Caco-2 (cell line): ENCODE results near the gene HDGF. TPM values are rescaled to one million over a fixed set of nuclear protein-coding genes. Genes with fewer than 3 reads are reported as not detected.
A peak's percentile ranks its signal among the peaks of the same experiment; 100 is the strongest.

ENCODE experiments used
- BruUV-seq: library from RNA; stranded (reverse); fragments of 400-500 nt; replicated peaks from 2 replicates; lab custom pipeline; 2021; lab: Mats Ljungman, UMichigan
- CTCF ChIA-PET: fragments of 300-600 bp; sonication (Branson Sonifier 250); formaldehyde crosslinking; loops from one replicate; lab custom pipeline; 2022; ENCODE audit warnings: antibody characterized with exemption; lab: Charles Lee
- POLR2A ChIA-PET: fragments of 300-600 bp; sonication (Branson Sonifier 250); formaldehyde crosslinking; loops from one replicate; lab custom pipeline; 2022; ENCODE audit warnings: antibody characterized with exemption; lab: Charles Lee
- DNase-seq, 2 experiments: peaks; one replicate each; pipeline versions ENCODE4 v3.0.0 to v3.0.0-alpha.2; 2020 to 2022
- H3K27me3 ChIP-seq: replicated peaks from 2 replicates; pipeline ENCODE4 v1.6.0; 2011; ENCODE audit warnings: low read length; ENCODE audit not compliant: control insufficient read depth, insufficient read depth
- H3K36me3 ChIP-seq: 2 replicates; pipeline ENCODE4 v1.5.1; 2011; ENCODE audit warnings: low read length; ENCODE audit not compliant: control insufficient read depth, insufficient read depth
- H3K4me1 ChIP-seq: fragments of 250-450 bp; sonication (Bioruptor Pico); 2 replicates; pipeline ENCODE4 v1.5.1; 2020; ENCODE audit warnings: mild to moderate bottlenecking
- H3K4me3 ChIP-seq: 2 replicates; pipeline ENCODE4 v1.5.1; 2011; ENCODE audit warnings: low read depth, mild to moderate bottlenecking, control low read depth, low read length
- H3K9me3 ChIP-seq: fragments of 250-450 bp; sonication (Bioruptor Pico); 2 replicates; pipeline ENCODE4 v1.5.1; 2020; ENCODE audit warnings: mild to moderate bottlenecking, moderate library complexity
- H3K27ac Mint-ChIP-seq: one replicate; pipeline ENCODE4 v1.8.0; 2022; ENCODE audit warnings: mixed read lengths; ENCODE audit not compliant: unreplicated experiment
- H3K27me3 Mint-ChIP-seq: one replicate; pipeline ENCODE4 v1.8.0; 2022; ENCODE audit warnings: mixed read lengths; ENCODE audit not compliant: insufficient read depth, unreplicated experiment
- H3K36me3 Mint-ChIP-seq: one replicate; pipeline ENCODE4 v1.8.0; 2022; ENCODE audit warnings: mild to moderate bottlenecking, mixed read lengths; ENCODE audit not compliant: insufficient read depth, unreplicated experiment
- H3K4me1 Mint-ChIP-seq: one replicate; pipeline ENCODE4 v1.8.0; 2022; ENCODE audit warnings: low read depth, mixed read lengths; ENCODE audit not compliant: unreplicated experiment
- H3K4me3 Mint-ChIP-seq: one replicate; pipeline ENCODE4 v1.8.0; 2022; ENCODE audit warnings: mild to moderate bottlenecking, moderate library complexity, mixed read lengths; ENCODE audit not compliant: unreplicated experiment
- H3K9me3 Mint-ChIP-seq: one replicate; pipeline ENCODE4 v1.8.0; 2022; ENCODE audit warnings: mixed read lengths; ENCODE audit not compliant: unreplicated experiment
- intact Hi-C: fragments of 100-400 bp; cut with micrococcal nuclease; formaldehyde crosslinking; loops from one replicate; pipeline ENCODE4 v1.10.0; 2022; ENCODE audit not compliant: unreplicated experiment
- total RNA-seq: library from RNA; stranded (reverse); gene quantifications from 2 replicates; pipeline ENCODE4 v1.2.3, GENCODE V29; 2022
- TF ChIP-seq, protein P1 (sequence below), 2 experiments: fragments of 200-600 bp in 1 of 2; IDR thresholded peaks; 1 replicate in 1 of 2; 2 replicates in 1 of 2; pipeline versions ENCODE4 v1.5.1 to v1.8.0; 2011 to 2022; ENCODE audit warnings: antibody characterized with exemption in 1 of 2, control low read depth in 1 of 2, inconsistent platforms in 1 of 2, low read depth in 1 of 2, low read length in 1 of 2, mild to moderate bottlenecking in 1 of 2, moderate library complexity in 1 of 2; ENCODE audit not compliant: insufficient read depth in 1 of 2, severe bottlenecking in 1 of 2, unreplicated experiment in 1 of 2

HDGF gene
- total RNA-seq, 1 experiment from 2014 or later = 414 TPM

- intact Hi-C loops = loop anchor here (1.0 to 2.0 kb wide), 4 partner anchors 18 to 94 kb away; partner anchors contain the start of gene NTRK1
- Histone ChIP-seq H3K27me3 (no peaks in the 10 kb centered on the region), H3K4me3 (no peak overlapping the region), H3K9me3 (no peaks in the 10 kb centered on the region), H3K36me3 (peaks cover 10% of the 10 kb centered on the region), H3K4me1 (no peaks in the 10 kb centered on the region)
- POLR2A ChIA-PET = no interaction called here
- H3K4me1 Mint-ChIP-seq = no peaks in the 10 kb centered on the region
- H3K27ac Mint-ChIP-seq = peak overlapping the region; percentile 12
- H3K27me3 Mint-ChIP-seq = no peaks in the 10 kb centered on the region
- no peaks in the 10 kb centered on the region for H3K9me3 Mint-ChIP-seq
- H3K36me3 Mint-ChIP-seq = peaks cover 94% of the 10 kb centered on the region
- no peak for DNase-seq
- TF ChIP-seq, protein P1, sequence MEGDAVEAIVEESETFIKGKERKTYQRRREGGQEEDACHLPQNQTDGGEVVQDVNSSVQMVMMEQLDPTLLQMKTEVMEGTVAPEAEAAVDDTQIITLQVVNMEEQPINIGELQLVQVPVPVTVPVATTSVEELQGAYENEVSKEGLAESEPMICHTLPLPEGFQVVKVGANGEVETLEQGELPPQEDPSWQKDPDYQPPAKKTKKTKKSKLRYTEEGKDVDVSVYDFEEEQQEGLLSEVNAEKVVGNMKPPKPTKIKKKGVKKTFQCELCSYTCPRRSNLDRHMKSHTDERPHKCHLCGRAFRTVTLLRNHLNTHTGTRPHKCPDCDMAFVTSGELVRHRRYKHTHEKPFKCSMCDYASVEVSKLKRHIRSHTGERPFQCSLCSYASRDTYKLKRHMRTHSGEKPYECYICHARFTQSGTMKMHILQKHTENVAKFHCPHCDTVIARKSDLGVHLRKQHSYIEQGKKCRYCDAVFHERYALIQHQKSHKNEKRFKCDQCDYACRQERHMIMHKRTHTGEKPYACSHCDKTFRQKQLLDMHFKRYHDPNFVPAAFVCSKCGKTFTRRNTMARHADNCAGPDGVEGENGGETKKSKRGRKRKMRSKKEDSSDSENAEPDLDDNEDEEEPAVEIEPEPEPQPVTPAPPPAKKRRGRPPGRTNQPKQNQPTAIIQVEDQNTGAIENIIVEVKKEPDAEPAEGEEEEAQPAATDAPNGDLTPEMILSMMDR (IDR thresholded peaks at IDR 0.05; ENCODE audit: insufficient read depth in 1 of 2, low read depth in 1 of 2, low read length in 1 of 2, severe bottlenecking in 1 of 2, unreplicated experiment in 1 of 2) = no peak
- CTCF ChIA-PET = interaction anchor here (1.0 to 2.3 kb wide), 3 partner anchors 63 to 107 kb away, joined by 3 to 9 read pairs (median 3); partner anchors contain the start of genes INSRR and NTRK1
- BruUV-seq = no TSS peak
- H3K4me3 Mint-ChIP-seq = no peak overlapping the region
These were observed 45.0 kb upstream of the HDGF start for GRCh38 chr1:156796340-156797097.

- TF ChIP-seq, protein P1 (IDR thresholded peaks at IDR 0.05; ENCODE audit: insufficient read depth in 1 of 2, low read depth in 1 of 2, low read length in 1 of 2, severe bottlenecking in 1 of 2, unreplicated experiment in 1 of 2) = no peak
- Mint-ChIP-seq H3K4me3 (no peak overlapping the region), H3K27me3 (no peaks in the 10 kb centered on the region), H3K4me1 (no peaks in the 10 kb centered on the region), H3K27ac (peak overlapping the region; percentile 12), H3K9me3 (no peaks in the 10 kb centered on the region), H3K36me3 (peaks cover 94% of the 10 kb centered on the region)
- no peak for DNase-seq
- intact Hi-C loops = loop anchor here (2.0 kb wide), 1 partner anchor 19 kb away; no protein-coding TSS in a partner anchor
- ChIA-PET POLR2A (no interaction called here), CTCF (interaction anchor here (1.0 to 2.3 kb wide), 3 partner anchors 63 to 106 kb away, joined by 3 to 9 read pairs (median 3); partner anchors contain the start of genes INSRR and NTRK1)
- Histone ChIP-seq H3K27me3 (no peaks in the 10 kb centered on the region), H3K4me3 (no peak overlapping the region), H3K36me3 (peaks cover 9% of the 10 kb centered on the region), H3K4me1 (no peaks in the 10 kb centered on the region), H3K9me3 (no peaks in the 10 kb centered on the region)
- no TSS peak for BruUV-seq
These were observed 44.3 kb upstream of the HDGF start for GRCh38 chr1:156795787-156796186.

GRCh38 chr1:156795374-156795733, 43.9 kb upstream of the HDGF start:
- ChIA-PET CTCF (interaction anchor here (0.6 to 2.3 kb wide), 3 partner anchors 65 to 133 kb away, joined by 3 to 9 read pairs (median 3); partner anchors contain the start of gene NTRK1), POLR2A (no interaction called here)
- intact Hi-C loops = no loop called here
- Histone ChIP-seq H3K9me3 (no peaks in the 10 kb centered on the region), H3K4me1 (no peaks in the 10 kb centered on the region), H3K36me3 (peaks cover 9% of the 10 kb centered on the region), H3K27me3 (no peaks in the 10 kb centered on the region), H3K4me3 (no peak overlapping the region)
- H3K36me3 Mint-ChIP-seq = peaks cover 91% of the 10 kb centered on the region
- no peak overlapping the region for H3K27ac Mint-ChIP-seq
- no peaks in the 10 kb centered on the region for H3K9me3 Mint-ChIP-seq
- no peak for DNase-seq
- no peak overlapping the region for H3K4me3 Mint-ChIP-seq
- TF ChIP-seq, protein P1 (IDR thresholded peaks at IDR 0.05; ENCODE audit: insufficient read depth in 1 of 2, low read depth in 1 of 2, low read length in 1 of 2, severe bottlenecking in 1 of 2, unreplicated experiment in 1 of 2) = no peak
- BruUV-seq = no TSS peak
- H3K4me1 Mint-ChIP-seq = no peaks in the 10 kb centered on the region
- no peaks in the 10 kb centered on the region for H3K27me3 Mint-ChIP-seq
